GM19043 (cell line): Measurements from ENCODE around the gene STK32B.

Experiments used
- ATAC-seq: cut with Tn5 transposase; IDR thresholded peaks from one replicate; pipeline ENCODE4 v1.9.1; 2021; ENCODE audit warnings: low read depth; ENCODE audit not compliant: unreplicated experiment

STK32B gene

GRCh38 chr4:5378002-5378401, 326.7 kb downstream of the STK32B start:
- ATAC-seq, result no peak

- ATAC-seq, result no peak
Measured at GRCh38 chr4:5379895-5380294, 328.6 kb downstream of the STK32B start.

GRCh38 chr4:5381961-5382441, 330.7 kb downstream of the STK32B start:
- no peak for ATAC-seq

- no peak for ATAC-seq
Measured at GRCh38 chr4:5383191-5383980, 332.1 kb downstream of the STK32B start.

- no peak for ATAC-seq
Measured at GRCh38 chr4:5385741-5386311, 334.5 kb downstream of the STK32B start.

- ATAC-seq, result no peak
Measured at GRCh38 chr4:5386921-5387320, 335.6 kb downstream of the STK32B start.

- ATAC-seq, result no peak
Measured at GRCh38 chr4:5387457-5387856, 336.2 kb downstream of the STK32B start.

- ATAC-seq, result no peak
Measured at GRCh38 chr4:5389756-5390310, 338.6 kb downstream of the STK32B start.

- no peak for ATAC-seq
Measured at GRCh38 chr4:5391492-5391891, 340.2 kb downstream of the STK32B start.

- ATAC-seq, result no peak
Measured at GRCh38 chr4:5393911-5394513, 342.7 kb downstream of the STK32B start.

- ATAC-seq, result no peak
Measured at GRCh38 chr4:5395781-5396180, 344.5 kb downstream of the STK32B start.

- ATAC-seq, result no peak
Measured at GRCh38 chr4:5398056-5398455, 346.8 kb downstream of the STK32B start.

- ATAC-seq, result no peak
Measured at GRCh38 chr4:5399124-5399523, 347.8 kb downstream of the STK32B start.

GRCh38 chr4:5399790-5400421, 348.6 kb downstream of the STK32B start:
- no peak for ATAC-seq

GRCh38 chr4:5403746-5404497, 352.6 kb downstream of the STK32B start:
- ATAC-seq, result no peak

GRCh38 chr4:5409237-5409636, 358.0 kb downstream of the STK32B start:
- ATAC-seq, result no peak

- ATAC-seq, result no peak
Measured at GRCh38 chr4:5409972-5410618, 358.8 kb downstream of the STK32B start.

- no peak for ATAC-seq
Measured at GRCh38 chr4:5412296-5412695, 361.0 kb downstream of the STK32B start.

- no peak for ATAC-seq
Measured at GRCh38 chr4:5412751-5413150, 361.5 kb downstream of the STK32B start.

- ATAC-seq, result no peak
Measured at GRCh38 chr4:5416637-5417036, 365.4 kb downstream of the STK32B start.
